ENCODE results near the gene NOP58.

DNA sequence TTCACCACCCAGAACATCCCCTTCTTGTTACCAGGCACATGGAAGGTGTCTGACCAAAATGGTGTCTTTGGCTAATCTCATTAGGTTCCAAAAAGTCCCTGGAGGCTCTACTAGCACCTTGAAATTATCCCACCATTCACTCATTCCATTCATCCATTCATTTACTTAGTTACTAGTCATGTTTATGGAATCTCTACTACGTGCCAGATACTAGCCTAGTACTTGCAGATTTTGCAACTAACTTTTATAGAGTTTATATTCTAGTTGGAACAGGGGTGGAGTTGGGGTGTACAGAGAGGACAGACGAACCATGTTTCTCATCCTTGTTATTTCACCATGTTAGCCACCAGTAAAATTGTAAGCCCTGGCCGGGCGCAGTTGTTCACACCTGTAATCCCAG lies 4.0 kb upstream of the NOP58 start:
- TF ChIP-seq, protein P1, sequence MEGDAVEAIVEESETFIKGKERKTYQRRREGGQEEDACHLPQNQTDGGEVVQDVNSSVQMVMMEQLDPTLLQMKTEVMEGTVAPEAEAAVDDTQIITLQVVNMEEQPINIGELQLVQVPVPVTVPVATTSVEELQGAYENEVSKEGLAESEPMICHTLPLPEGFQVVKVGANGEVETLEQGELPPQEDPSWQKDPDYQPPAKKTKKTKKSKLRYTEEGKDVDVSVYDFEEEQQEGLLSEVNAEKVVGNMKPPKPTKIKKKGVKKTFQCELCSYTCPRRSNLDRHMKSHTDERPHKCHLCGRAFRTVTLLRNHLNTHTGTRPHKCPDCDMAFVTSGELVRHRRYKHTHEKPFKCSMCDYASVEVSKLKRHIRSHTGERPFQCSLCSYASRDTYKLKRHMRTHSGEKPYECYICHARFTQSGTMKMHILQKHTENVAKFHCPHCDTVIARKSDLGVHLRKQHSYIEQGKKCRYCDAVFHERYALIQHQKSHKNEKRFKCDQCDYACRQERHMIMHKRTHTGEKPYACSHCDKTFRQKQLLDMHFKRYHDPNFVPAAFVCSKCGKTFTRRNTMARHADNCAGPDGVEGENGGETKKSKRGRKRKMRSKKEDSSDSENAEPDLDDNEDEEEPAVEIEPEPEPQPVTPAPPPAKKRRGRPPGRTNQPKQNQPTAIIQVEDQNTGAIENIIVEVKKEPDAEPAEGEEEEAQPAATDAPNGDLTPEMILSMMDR (IDR thresholded peaks at IDR 0.05) = no peak
- no peak for TF ChIP-seq POLR2A (IDR thresholded peaks at IDR 0.05)
